ENCODE results near the gene AEBP1.

- TF ChIP-seq, protein P1, sequence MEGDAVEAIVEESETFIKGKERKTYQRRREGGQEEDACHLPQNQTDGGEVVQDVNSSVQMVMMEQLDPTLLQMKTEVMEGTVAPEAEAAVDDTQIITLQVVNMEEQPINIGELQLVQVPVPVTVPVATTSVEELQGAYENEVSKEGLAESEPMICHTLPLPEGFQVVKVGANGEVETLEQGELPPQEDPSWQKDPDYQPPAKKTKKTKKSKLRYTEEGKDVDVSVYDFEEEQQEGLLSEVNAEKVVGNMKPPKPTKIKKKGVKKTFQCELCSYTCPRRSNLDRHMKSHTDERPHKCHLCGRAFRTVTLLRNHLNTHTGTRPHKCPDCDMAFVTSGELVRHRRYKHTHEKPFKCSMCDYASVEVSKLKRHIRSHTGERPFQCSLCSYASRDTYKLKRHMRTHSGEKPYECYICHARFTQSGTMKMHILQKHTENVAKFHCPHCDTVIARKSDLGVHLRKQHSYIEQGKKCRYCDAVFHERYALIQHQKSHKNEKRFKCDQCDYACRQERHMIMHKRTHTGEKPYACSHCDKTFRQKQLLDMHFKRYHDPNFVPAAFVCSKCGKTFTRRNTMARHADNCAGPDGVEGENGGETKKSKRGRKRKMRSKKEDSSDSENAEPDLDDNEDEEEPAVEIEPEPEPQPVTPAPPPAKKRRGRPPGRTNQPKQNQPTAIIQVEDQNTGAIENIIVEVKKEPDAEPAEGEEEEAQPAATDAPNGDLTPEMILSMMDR (conservative IDR thresholded peaks at IDR 0.05; ENCODE audit: low read length): no peak
- TF ChIP-seq EZH2phosphoT487 (IDR thresholded peaks at IDR 0.05; ENCODE audit: borderline replicate concordance, low read depth, low read length): no peak
Observed at GRCh38 chr7:44080118-44080517, 24.0 kb upstream of the AEBP1 start.

Measured in OCI-LY7 (cell line).